Measurements from ENCODE around the gene HNRNPH2. TPM values are rescaled to one million over a fixed set of nuclear protein-coding genes. Genes with fewer than 3 reads are reported as not detected.

The HNRNPH2 gene
- total and polyA plus RNA-seq, 9 of the 15 experiments (the other 6 are each of a cell fraction or from before 2014, with no cell fraction given): 40.0 to 130 (median 60.3) TPM

DNA sequence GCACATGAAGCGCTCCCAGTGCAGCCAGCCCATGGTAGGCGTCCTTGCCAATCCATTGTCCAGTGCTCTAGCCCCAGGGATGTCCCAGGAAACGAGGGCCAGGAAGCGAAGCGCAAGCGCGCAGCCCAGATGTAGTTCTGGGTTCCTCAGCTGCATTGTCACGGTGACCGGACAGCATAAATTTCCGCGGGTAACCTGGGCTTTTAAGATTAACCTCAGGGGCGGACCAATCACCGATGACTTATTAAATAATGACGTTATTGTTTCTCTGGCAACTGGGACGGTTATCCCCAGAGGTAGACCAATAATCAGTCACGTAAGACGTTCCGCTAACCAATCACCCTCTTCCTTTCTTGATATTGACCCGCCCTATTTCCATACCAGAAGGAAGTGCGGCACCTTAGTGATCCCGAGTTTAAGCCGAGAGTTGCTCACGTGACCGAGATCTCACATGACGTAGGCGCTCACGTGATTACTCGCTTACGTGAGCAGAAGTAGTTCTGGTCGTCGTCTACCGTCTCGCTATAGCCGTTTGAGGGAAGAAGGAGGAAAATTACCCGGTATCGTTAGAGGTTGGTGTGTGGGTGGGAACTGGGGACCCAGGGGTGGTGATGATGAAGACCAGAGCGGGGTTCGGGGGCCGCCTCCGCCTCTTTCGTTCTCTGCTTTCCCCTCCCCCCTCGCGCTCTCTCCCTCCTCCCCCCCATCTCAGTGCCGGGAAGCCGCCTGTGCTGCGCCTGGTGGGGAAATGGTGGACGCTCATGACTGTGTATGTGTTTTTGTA, at the start of gene HNRNPH2, which contains the start of gene GLA (continued):
- TF ChIP-seq, protein P1, sequence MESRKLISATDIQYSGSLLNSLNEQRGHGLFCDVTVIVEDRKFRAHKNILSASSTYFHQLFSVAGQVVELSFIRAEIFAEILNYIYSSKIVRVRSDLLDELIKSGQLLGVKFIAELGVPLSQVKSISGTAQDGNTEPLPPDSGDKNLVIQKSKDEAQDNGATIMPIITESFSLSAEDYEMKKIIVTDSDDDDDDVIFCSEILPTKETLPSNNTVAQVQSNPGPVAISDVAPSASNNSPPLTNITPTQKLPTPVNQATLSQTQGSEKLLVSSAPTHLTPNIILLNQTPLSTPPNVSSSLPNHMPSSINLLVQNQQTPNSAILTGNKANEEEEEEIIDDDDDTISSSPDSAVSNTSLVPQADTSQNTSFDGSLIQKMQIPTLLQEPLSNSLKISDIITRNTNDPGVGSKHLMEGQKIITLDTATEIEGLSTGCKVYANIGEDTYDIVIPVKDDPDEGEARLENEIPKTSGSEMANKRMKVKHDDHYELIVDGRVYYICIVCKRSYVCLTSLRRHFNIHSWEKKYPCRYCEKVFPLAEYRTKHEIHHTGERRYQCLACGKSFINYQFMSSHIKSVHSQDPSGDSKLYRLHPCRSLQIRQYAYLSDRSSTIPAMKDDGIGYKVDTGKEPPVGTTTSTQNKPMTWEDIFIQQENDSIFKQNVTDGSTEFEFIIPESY (CRISPR knock-in tag; IDR thresholded peaks at IDR 0.05): no peak
- TF ChIP-seq IRF1 (CRISPR knock-in tag; IDR thresholded peaks at IDR 0.05; ENCODE audit: borderline replicate concordance) (no peak), ZFP36 (IDR thresholded peaks at IDR 0.05; ENCODE audit: low read depth, low read length, partially characterized antibody) (no peak), ZNF780A (CRISPR knock-in tag; IDR thresholded peaks at IDR 0.05) (no peak), MGA (IDR thresholded peaks at IDR 0.05) (peak; percentile 74), TAL1 (IDR thresholded peaks at IDR 0.05) (peak; percentile 7; the same call in 1 of the 2 replicates), ZBTB17 (CRISPR knock-in tag; IDR thresholded peaks at IDR 0.05) (no peak), NR3C1 (CRISPR knock-in tag; IDR thresholded peaks at IDR 0.05) (no peak), KAT8 (IDR thresholded peaks at IDR 0.05; ENCODE audit: low read depth) (no peak), ZBTB1 (CRISPR knock-in tag; IDR thresholded peaks at IDR 0.05; ENCODE audit: borderline replicate concordance, low read depth) (no peak)
- TF ChIP-seq, protein P2, sequence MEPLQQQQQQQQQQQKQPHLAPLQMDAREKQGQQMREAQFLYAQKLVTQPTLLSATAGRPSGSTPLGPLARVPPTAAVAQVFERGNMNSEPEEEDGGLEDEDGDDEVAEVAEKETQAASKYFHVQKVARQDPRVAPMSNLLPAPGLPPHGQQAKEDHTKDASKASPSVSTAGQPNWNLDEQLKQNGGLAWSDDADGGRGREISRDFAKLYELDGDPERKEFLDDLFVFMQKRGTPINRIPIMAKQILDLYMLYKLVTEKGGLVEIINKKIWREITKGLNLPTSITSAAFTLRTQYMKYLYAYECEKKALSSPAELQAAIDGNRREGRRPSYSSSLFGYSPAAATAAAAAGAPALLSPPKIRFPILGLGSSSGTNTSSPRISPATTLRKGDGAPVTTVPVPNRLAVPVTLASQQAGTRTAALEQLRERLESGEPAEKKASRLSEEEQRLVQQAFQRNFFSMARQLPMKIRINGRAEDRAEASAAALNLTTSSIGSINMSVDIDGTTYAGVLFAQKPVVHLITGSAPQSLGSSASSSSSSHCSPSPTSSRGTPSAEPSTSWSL (CRISPR knock-in tag; IDR thresholded peaks at IDR 0.05; ENCODE audit: borderline replicate concordance): no peak

All from K562 (cell line).